IMR-90 (cell line): Measurements from ENCODE around the gene RAB12. TPM values are rescaled to one million over a fixed set of nuclear protein-coding genes. Genes with fewer than 3 reads are reported as not detected.
A peak's percentile ranks its signal among the peaks of the same experiment; 100 is the strongest.

ENCODE experiments used
- ATAC-seq: fragments of 200-7000 bp; cut with Tn5 transposase; 2 replicates; pipeline ENCODE4 v1.9.1; 2020; ENCODE audit warnings: low read depth, mild to moderate bottlenecking, moderate library complexity
- BruUV-seq: library from RNA; stranded (reverse); fragments of 400-500 nt; replicated peaks from 2 replicates; lab custom pipeline; 2021; lab: Mats Ljungman, UMichigan
- CTCF ChIA-PET: fragments of 300-600 bp; formaldehyde crosslinking; extraction: SDS; loops from one replicate; lab custom pipeline; 2021; ENCODE audit warnings: antibody characterized with exemption; lab: Yijun Ruan, JAX
- POLR2A ChIA-PET: fragments of 300-600 bp; sonication (Branson Sonifier 250); formaldehyde crosslinking; loops from one replicate; lab custom pipeline; 2022; ENCODE audit warnings: antibody characterized with exemption; ENCODE audit not compliant: unreplicated experiment; lab: Charles Lee
- DNase-seq: peaks from one replicate; pipeline ENCODE4 v3.0.0; 2013
- H2AFZ ChIP-seq: replicated peaks from 2 replicates; pipeline ENCODE3; 2013; ENCODE audit warnings: low read length, mild to moderate bottlenecking; ENCODE audit not compliant: poor library complexity
- H2AK5ac ChIP-seq: 2 replicates; pipeline ENCODE4 v1.6.1; 2013; ENCODE audit warnings: low read depth, low read length, inconsistent platforms
- H2AK9ac ChIP-seq: replicated peaks from 2 replicates; pipeline ENCODE3; 2013; ENCODE audit warnings: mild to moderate bottlenecking, low read depth, low read length, moderate library complexity; ENCODE audit not compliant: poor library complexity
- H2BK120ac ChIP-seq: 2 replicates; pipeline ENCODE4 v1.6.1; 2013; ENCODE audit warnings: low read depth, low read length, inconsistent platforms
- H2BK15ac ChIP-seq: 3 replicates; pipeline ENCODE4 v1.6.1; 2013; ENCODE audit warnings: low read depth, low read length, inconsistent platforms
- H2BK20ac ChIP-seq: 2 replicates; pipeline ENCODE4 v1.6.1; 2013; ENCODE audit warnings: low read depth, mild to moderate bottlenecking, inconsistent platforms, low read length, moderate library complexity
- H2BK5ac ChIP-seq: 2 replicates; pipeline ENCODE4 v1.6.1; 2013; ENCODE audit warnings: mild to moderate bottlenecking, low read depth, low read length, inconsistent platforms; ENCODE audit not compliant: poor library complexity, severe bottlenecking
- H3K14ac ChIP-seq: replicated peaks from 2 replicates; pipeline ENCODE4 v1.6.1; 2013; ENCODE audit warnings: low read depth, low read length, inconsistent platforms
- H3K18ac ChIP-seq: 2 replicates; pipeline ENCODE4 v1.6.1; 2013; ENCODE audit warnings: low read depth, low read length, control low read depth
- H3K23ac ChIP-seq: 2 replicates; pipeline ENCODE4 v1.6.1; 2013; ENCODE audit warnings: low read depth, low read length, inconsistent platforms
- H3K27ac ChIP-seq: 2 replicates; pipeline ENCODE4 v1.5.1; 2013; ENCODE audit warnings: mild to moderate bottlenecking, control low read depth, low read length; ENCODE audit not compliant: insufficient read depth
- H3K27me3 ChIP-seq: 2 replicates; pipeline ENCODE4 v1.6.1; 2013; ENCODE audit warnings: low read length; ENCODE audit not compliant: control insufficient read depth, insufficient read depth
- H3K36me3 ChIP-seq: 2 replicates; pipeline ENCODE4 v1.6.1; 2013; ENCODE audit warnings: low read length, mixed read lengths; ENCODE audit not compliant: control insufficient read depth, insufficient read depth
- H3K4ac ChIP-seq: 2 replicates; pipeline ENCODE4 v1.6.1; 2013; ENCODE audit warnings: low read depth, low read length, inconsistent platforms
- H3K4me1 ChIP-seq: 2 replicates; pipeline ENCODE4 v1.6.1; 2013; ENCODE audit warnings: low read length, mixed read lengths; ENCODE audit not compliant: control insufficient read depth, insufficient read depth
- H3K4me2 ChIP-seq: 2 replicates; pipeline ENCODE4 v1.6.1; 2013; ENCODE audit warnings: low read depth, mild to moderate bottlenecking, control low read depth, low read length, moderate library complexity
- H3K4me3 ChIP-seq: 2 replicates; pipeline ENCODE4 v1.5.1; 2013; ENCODE audit warnings: low read depth, mild to moderate bottlenecking, control low read depth, low read length, moderate library complexity; ENCODE audit not compliant: insufficient read depth
- H3K56ac ChIP-seq: 2 replicates; pipeline ENCODE4 v1.6.1; 2013; ENCODE audit warnings: low read length, inconsistent platforms; ENCODE audit not compliant: insufficient read depth; ENCODE audit errors: extremely low read depth
- H3K79me1 ChIP-seq, 2 experiments: 2 replicates each; pipeline ENCODE4 v1.6.1; 2013; ENCODE audit warnings: low read length in 2 of 2, inconsistent platforms in 1 of 2, low read depth in 1 of 2
- H3K9ac ChIP-seq: 2 replicates; pipeline ENCODE4 v1.6.1; 2013; ENCODE audit warnings: low read depth, low read length, control low read depth
- H3K9me1 ChIP-seq: 2 replicates; pipeline ENCODE4 v1.6.1; 2013; ENCODE audit warnings: low read length, inconsistent platforms; ENCODE audit not compliant: insufficient read depth
- H3K9me3 ChIP-seq: 2 replicates; pipeline ENCODE4 v1.6.1; 2013; ENCODE audit warnings: low read length; ENCODE audit not compliant: control insufficient read depth, insufficient read depth
- H4K20me1 ChIP-seq: 2 replicates; pipeline ENCODE4 v1.6.1; 2013; ENCODE audit warnings: low read length, inconsistent platforms; ENCODE audit not compliant: insufficient read depth
- H4K5ac ChIP-seq: 2 replicates; pipeline ENCODE4 v1.6.1; 2013; ENCODE audit warnings: mild to moderate bottlenecking, low read depth, low read length, control low read depth
- H4K8ac ChIP-seq, 2 experiments: 2 replicates each; pipeline ENCODE4 v1.6.1; 2013; ENCODE audit warnings: low read depth in 2 of 2, low read length in 2 of 2, control low read depth in 1 of 2, inconsistent platforms in 1 of 2
- H4K91ac ChIP-seq: 2 replicates; pipeline ENCODE4 v1.6.1; 2013; ENCODE audit warnings: low read depth, low read length, inconsistent platforms; ENCODE audit not compliant: insufficient read depth
- BHLHE40 ChIP-seq: fragments of 150-350 bp; IDR thresholded peaks from 2 replicates; pipeline ENCODE4 v1.6.1; 2016; ENCODE audit warnings: mild to moderate bottlenecking, low read depth, low read length
- FOS ChIP-seq: fragments of 150-350 bp; IDR thresholded peaks from 2 replicates; pipeline ENCODE4 v1.6.1; 2016; ENCODE audit warnings: low read depth, low read length
- MAFK ChIP-seq: IDR thresholded peaks from 2 replicates; pipeline ENCODE4 v1.6.1; 2012; ENCODE audit warnings: low read depth, low read length, improper control_type of control experiment
- MAZ ChIP-seq: IDR thresholded peaks from 2 replicates; pipeline ENCODE4 v1.6.1; 2012; ENCODE audit warnings: low read depth, mild to moderate bottlenecking, low read length, improper control_type of control experiment, moderate library complexity, borderline replicate concordance
- MXI1 ChIP-seq: IDR thresholded peaks from 2 replicates; pipeline ENCODE4 v1.6.1; 2012; ENCODE audit warnings: low read depth, mild to moderate bottlenecking, low read length, moderate library complexity, borderline replicate concordance
- POLR2A ChIP-seq: IDR thresholded peaks from 2 replicates; pipeline ENCODE4 v1.6.1; 2012; ENCODE audit warnings: mild to moderate bottlenecking, low read depth, low read length
- RAD21 ChIP-seq: IDR thresholded peaks from 2 replicates; pipeline ENCODE4 v1.6.1; 2012; ENCODE audit warnings: low read length, improper control_type of control experiment
- RCOR1 ChIP-seq: IDR thresholded peaks from 2 replicates; pipeline ENCODE4 v1.6.1; 2012; ENCODE audit warnings: mild to moderate bottlenecking, low read length, improper control_type of control experiment; ENCODE audit not compliant: insufficient replicate concordance
- RFX5 ChIP-seq: IDR thresholded peaks from 2 replicates; pipeline ENCODE4 v1.8.0; 2012; ENCODE audit warnings: low read depth, mild to moderate bottlenecking, low read length, moderate library complexity
- WGBS, 2 experiments: methylation state at CpG; one replicate each; pipeline versions ENCODE4 v1.1.5 to v1.1.7; 2013; ENCODE audit warnings: missing lambda C conversion rate in 2 of 2; ENCODE audit not compliant: insufficient read length in 1 of 2; ENCODE audit errors: extremely low coverage in 2 of 2; 5-methylcytosine and 5-hydroxymethylcytosine counted together
- dilution Hi-C: fragments of 300-500 bp; cut with HindIII; formaldehyde crosslinking; loops from one replicate; pipeline ENCODE4 v1.14.3; 2018; ENCODE audit warnings: low sequenced_read_pairs; ENCODE audit not compliant: unreplicated experiment
- in situ Hi-C: fragments of 300-500 bp; cut with MboI; formaldehyde crosslinking; loops from 3 replicates; pipeline ENCODE4 v1.14.3; 2019; ENCODE audit warnings: low sequenced_read_pairs, inconsistent platforms, mixed read lengths
- intact Hi-C: fragments of 100-400 bp; cut with micrococcal nuclease; formaldehyde crosslinking; loops from 2 replicates; pipeline ENCODE4 v1.10.0; 2022
- polyA plus RNA-seq, 3 experiments: library from polyadenylated mRNA; depleted of rRNA; stranded (reverse); fragments of >200 nt; gene quantifications; 2 replicates each; pipeline ENCODE4 v1.2.3, GENCODE V29; 2012; ENCODE audit warnings: low replicate concordance in 1 of 3
- total RNA-seq: library from RNA; depleted of rRNA; stranded (reverse); fragments of >200 nt; gene quantifications from 2 replicates; pipeline ENCODE4 v1.2.3, GENCODE V29; 2012
- TF ChIP-seq, protein P1 (sequence below): fragments of 150-350 bp; IDR thresholded peaks from 2 replicates; pipeline ENCODE4 v1.6.1; 2017; ENCODE audit warnings: mild to moderate bottlenecking, antibody characterized with exemption, low read length, low read depth
- TF ChIP-seq, protein P2 (sequence below): fragments of 150-350 bp; IDR thresholded peaks from 2 replicates; pipeline ENCODE4 v1.6.1; 2016; ENCODE audit warnings: low read depth, mild to moderate bottlenecking, low read length, moderate library complexity, borderline replicate concordance
- TF ChIP-seq, protein P3 (sequence below): conservative IDR thresholded peaks from 2 replicates; pipeline ENCODE4 v1.5.1; 2012; ENCODE audit warnings: mild to moderate bottlenecking, low read depth, low read length, improper control_type of control experiment

RAB12 gene
- total and polyA plus RNA-seq, 2 of the 4 experiments (the other 2 are of a cell fraction) = 14.9 to 19.2 TPM

DNA sequence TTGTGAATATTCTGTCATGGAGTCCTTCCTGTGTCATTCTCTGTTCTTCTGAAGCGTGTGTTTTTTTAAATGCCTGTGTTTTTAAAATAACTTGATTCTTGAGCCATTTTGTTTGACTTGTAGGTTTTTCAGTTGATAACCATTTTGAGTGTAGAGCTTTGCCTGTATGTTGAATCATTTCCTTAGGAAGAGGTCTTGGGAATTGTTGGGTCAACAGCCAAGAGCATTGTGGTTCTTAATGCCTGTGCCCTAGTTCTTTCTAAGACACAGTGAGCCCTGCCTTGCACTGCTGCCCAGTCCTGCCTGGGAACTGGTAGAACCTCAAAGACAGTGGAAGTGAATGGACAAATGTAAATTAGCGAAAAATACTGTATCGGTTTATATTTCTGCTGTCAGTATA, 25.9 kb downstream of the RAB12 start:
- no peak overlapping the region for H3K56ac ChIP-seq
- BruUV-seq = no TSS peak
- H3K18ac ChIP-seq = no peak overlapping the region
- ATAC-seq = no peak
- intact Hi-C loops = no loop called here
- TF ChIP-seq POLR2A (no peak), MXI1 (no peak), BHLHE40 (no peak), MAZ (no peak), MAFK (no peak), FOS (no peak), RAD21 (no peak), RCOR1 (no peak), RFX5 (no peak)
- TF ChIP-seq, protein P1, sequence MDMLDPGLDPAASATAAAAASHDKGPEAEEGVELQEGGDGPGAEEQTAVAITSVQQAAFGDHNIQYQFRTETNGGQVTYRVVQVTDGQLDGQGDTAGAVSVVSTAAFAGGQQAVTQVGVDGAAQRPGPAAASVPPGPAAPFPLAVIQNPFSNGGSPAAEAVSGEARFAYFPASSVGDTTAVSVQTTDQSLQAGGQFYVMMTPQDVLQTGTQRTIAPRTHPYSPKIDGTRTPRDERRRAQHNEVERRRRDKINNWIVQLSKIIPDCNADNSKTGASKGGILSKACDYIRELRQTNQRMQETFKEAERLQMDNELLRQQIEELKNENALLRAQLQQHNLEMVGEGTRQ = no peak
- TF ChIP-seq, protein P2, sequence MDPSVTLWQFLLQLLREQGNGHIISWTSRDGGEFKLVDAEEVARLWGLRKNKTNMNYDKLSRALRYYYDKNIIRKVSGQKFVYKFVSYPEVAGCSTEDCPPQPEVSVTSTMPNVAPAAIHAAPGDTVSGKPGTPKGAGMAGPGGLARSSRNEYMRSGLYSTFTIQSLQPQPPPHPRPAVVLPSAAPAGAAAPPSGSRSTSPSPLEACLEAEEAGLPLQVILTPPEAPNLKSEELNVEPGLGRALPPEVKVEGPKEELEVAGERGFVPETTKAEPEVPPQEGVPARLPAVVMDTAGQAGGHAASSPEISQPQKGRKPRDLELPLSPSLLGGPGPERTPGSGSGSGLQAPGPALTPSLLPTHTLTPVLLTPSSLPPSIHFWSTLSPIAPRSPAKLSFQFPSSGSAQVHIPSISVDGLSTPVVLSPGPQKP = no peak
- TF ChIP-seq, protein P3, sequence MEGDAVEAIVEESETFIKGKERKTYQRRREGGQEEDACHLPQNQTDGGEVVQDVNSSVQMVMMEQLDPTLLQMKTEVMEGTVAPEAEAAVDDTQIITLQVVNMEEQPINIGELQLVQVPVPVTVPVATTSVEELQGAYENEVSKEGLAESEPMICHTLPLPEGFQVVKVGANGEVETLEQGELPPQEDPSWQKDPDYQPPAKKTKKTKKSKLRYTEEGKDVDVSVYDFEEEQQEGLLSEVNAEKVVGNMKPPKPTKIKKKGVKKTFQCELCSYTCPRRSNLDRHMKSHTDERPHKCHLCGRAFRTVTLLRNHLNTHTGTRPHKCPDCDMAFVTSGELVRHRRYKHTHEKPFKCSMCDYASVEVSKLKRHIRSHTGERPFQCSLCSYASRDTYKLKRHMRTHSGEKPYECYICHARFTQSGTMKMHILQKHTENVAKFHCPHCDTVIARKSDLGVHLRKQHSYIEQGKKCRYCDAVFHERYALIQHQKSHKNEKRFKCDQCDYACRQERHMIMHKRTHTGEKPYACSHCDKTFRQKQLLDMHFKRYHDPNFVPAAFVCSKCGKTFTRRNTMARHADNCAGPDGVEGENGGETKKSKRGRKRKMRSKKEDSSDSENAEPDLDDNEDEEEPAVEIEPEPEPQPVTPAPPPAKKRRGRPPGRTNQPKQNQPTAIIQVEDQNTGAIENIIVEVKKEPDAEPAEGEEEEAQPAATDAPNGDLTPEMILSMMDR = no peak
- in situ Hi-C loops = no loop called here
- H2BK20ac ChIP-seq = no peak overlapping the region
- no peak overlapping the region for H3K14ac ChIP-seq
- no peak overlapping the region for H3K27ac ChIP-seq
- H3K4me2 ChIP-seq = no peak overlapping the region
- CTCF ChIA-PET = no interaction called here
- H2AFZ ChIP-seq = no peak overlapping the region
- dilution Hi-C loops = no loop called here
- no peak overlapping the region for H2BK15ac ChIP-seq
- H3K36me3 ChIP-seq = peaks cover 44% of the 10 kb centered on the region
- H3K4me1 ChIP-seq = no peaks in the 10 kb centered on the region
- no peak overlapping the region for H2BK5ac ChIP-seq
- no peak overlapping the region for H4K5ac ChIP-seq
- no peak overlapping the region for H2AK9ac ChIP-seq
- 0 out of 2 replicates have a peak, but pooled peaks cover 7% of the 10 kb centered on the region for H4K20me1 ChIP-seq
- H3K27me3 ChIP-seq = no peaks in the 10 kb centered on the region
- POLR2A ChIA-PET = no interaction called here
- no peaks in the 10 kb centered on the region for H3K9me3 ChIP-seq
- no peak overlapping the region for H2BK120ac ChIP-seq
- H3K9ac ChIP-seq = no peak overlapping the region
- H3K79me1 ChIP-seq = peaks cover 35 to 51% of the 10 kb centered on the region in 2 experiments
- no peak overlapping the region for H3K23ac ChIP-seq
- H3K4ac ChIP-seq = no peak overlapping the region
- H4K8ac ChIP-seq = no peak overlapping the region
- DNase-seq = peak; percentile 56
- peaks cover 12% of the 10 kb centered on the region for H3K9me1 ChIP-seq
- no peak overlapping the region for H2AK5ac ChIP-seq
- WGBS, 2 experiments = no CpG with 5 or more reads among the region's 3 CpGs
- H4K91ac ChIP-seq = no peak overlapping the region
- no peak overlapping the region for H3K4me3 ChIP-seq
